B cell (primary cell): ENCODE data around the gene PLD1. TPM values are rescaled to one million over a fixed set of nuclear protein-coding genes. Genes with fewer than 3 reads are reported as not detected.

ENCODE experiments used
- ATAC-seq: fragments of 200-7000 bp; cut with Tn5 transposase; one replicate; pipeline ENCODE4 v1.10.0; 2021; ENCODE audit warnings: low read depth, mild to moderate bottlenecking, moderate number of reproducible peaks, moderate library complexity
- CTCF ChIA-PET: fragments of 350-600 bp; sonication (Branson Sonifier 250); formaldehyde crosslinking; loops from one replicate; lab custom pipeline; 2021; ENCODE audit warnings: antibody characterized with exemption, inconsistent platforms; lab: Charles Lee
- POLR2A ChIA-PET: fragments of 350-600 bp; sonication (Branson Sonifier 250); formaldehyde crosslinking; loops from one replicate; lab custom pipeline; 2021; ENCODE audit warnings: antibody characterized with exemption; lab: Charles Lee
- DNase-seq: peaks from one replicate; pipeline ENCODE4 v3.0.0; 2013
- H2AFZ ChIP-seq: 2 replicates; pipeline ENCODE4 v1.6.1; 2012; ENCODE audit warnings: mild to moderate bottlenecking, low read depth, low read length; ENCODE audit not compliant: insufficient read depth, poor library complexity, severe bottlenecking
- H3K27ac ChIP-seq, 2 donors: 1 replicate in 1 of 2; 2 replicates in 1 of 2; pipeline ENCODE4 v1.5.1; 2012 to 2013; ENCODE audit warnings: low read length in 2 of 2, mild to moderate bottlenecking in 2 of 2, moderate library complexity in 1 of 2
- H3K27me3 ChIP-seq, 4 experiments: fragments of 200-600 bp in 1 of 4; sonication (generic) in 1 of 4; replicated peaks in 1 of 4; 1 replicate in 2 of 4; 2 replicates in 2 of 4; pipeline versions ENCODE4 v1.6.1 to v1.7.0; 2013 to 2016; ENCODE audit warnings: low read length in 3 of 4, mild to moderate bottlenecking in 2 of 4, mixed read lengths in 1 of 4, moderate library complexity in 1 of 4; ENCODE audit not compliant: insufficient read depth in 4 of 4, control insufficient read depth in 3 of 4; ENCODE audit errors: control extremely low read depth in 1 of 4
- H3K36me3 ChIP-seq, 2 experiments: replicated peaks in 1 of 2; 1 replicate in 1 of 2; 2 replicates in 1 of 2; pipeline versions ENCODE4 v1.6.1 to v1.7.1; 2013; ENCODE audit warnings: low read length in 1 of 2; ENCODE audit not compliant: insufficient read depth in 2 of 2, control insufficient read depth in 1 of 2; ENCODE audit errors: control extremely low read depth in 1 of 2, extremely low read depth in 1 of 2
- H3K4me1 ChIP-seq, 2 donors: fragments of 200-600 bp in 1 of 2; sonication (generic) in 1 of 2; 1 replicate in 1 of 2; 2 replicates in 1 of 2; pipeline versions ENCODE4 v1.5.1 to v1.6.1; 2013 to 2017; ENCODE audit warnings: low read length in 2 of 2; ENCODE audit not compliant: control insufficient read depth in 2 of 2, insufficient read depth in 2 of 2
- H3K4me2 ChIP-seq: replicated peaks from 2 replicates; pipeline ENCODE3; 2012; ENCODE audit warnings: mild to moderate bottlenecking, low read depth, low read length; ENCODE audit not compliant: poor library complexity, severe bottlenecking
- H3K4me3 ChIP-seq, 5 experiments: fragments of 200-600 bp in 1 of 5; sonication (generic) in 1 of 5; 1 replicate in 3 of 5; 2 replicates in 2 of 5; pipeline versions ENCODE4 v1.5.1 to v1.7.0; 2011 to 2016; ENCODE audit warnings: low read length in 4 of 5, mild to moderate bottlenecking in 4 of 5, low read depth in 2 of 5, control low read depth in 1 of 5, moderate library complexity in 1 of 5; ENCODE audit not compliant: insufficient read depth in 1 of 5; ENCODE audit errors: control extremely low read depth in 1 of 5, extremely low read depth in 1 of 5
- H3K79me2 ChIP-seq: fragments of 200-600 bp; sonication (generic); one replicate; pipeline ENCODE4 v1.6.0; 2016; ENCODE audit warnings: low read length; ENCODE audit not compliant: control insufficient read depth, insufficient read depth
- H3K9ac ChIP-seq: fragments of 200-600 bp; sonication (generic); 2 replicates; pipeline ENCODE4 v1.6.1; 2017; ENCODE audit warnings: mild to moderate bottlenecking, low read length, moderate library complexity
- H3K9me3 ChIP-seq, 3 donors: one replicate each; pipeline versions ENCODE4 v1.6.1 to v1.7.1; 2013; ENCODE audit warnings: low read length in 2 of 3; ENCODE audit not compliant: control insufficient read depth in 2 of 3, insufficient read depth in 1 of 3; ENCODE audit errors: control extremely low read depth in 1 of 3
- H4K20me1 ChIP-seq: 2 replicates; pipeline ENCODE4 v1.6.0; 2012; ENCODE audit warnings: mild to moderate bottlenecking, low read length; ENCODE audit not compliant: insufficient read depth, control insufficient read depth, poor library complexity, severe bottlenecking
- H3K27ac Mint-ChIP-seq: one replicate; pipeline ENCODE4 v1.8.0; 2021; ENCODE audit warnings: mixed read lengths
- H3K27me3 Mint-ChIP-seq: one replicate; pipeline ENCODE4 v1.8.0; 2021; ENCODE audit warnings: mixed read lengths
- H3K4me1 Mint-ChIP-seq: one replicate; pipeline ENCODE4 v1.8.0; 2021; ENCODE audit warnings: mixed read lengths
- H3K4me3 Mint-ChIP-seq: one replicate; pipeline ENCODE4 v1.8.0; 2021; ENCODE audit warnings: mixed read lengths
- H3K9me3 Mint-ChIP-seq: one replicate; pipeline ENCODE4 v1.8.0; 2022; ENCODE audit warnings: mixed read lengths; ENCODE audit not compliant: insufficient read depth
- CTCF ChIP-seq: fragments of 200-600 bp; IDR thresholded peaks from one replicate; pipeline ENCODE4 v1.8.0; 2022; ENCODE audit warnings: antibody characterized with exemption, mild to moderate bottlenecking
- EZH2 ChIP-seq: IDR thresholded peaks from 2 replicates; pipeline ENCODE4 v1.6.1; 2012; ENCODE audit warnings: borderline replicate concordance, low read depth, mild to moderate bottlenecking, moderate library complexity, low read length; ENCODE audit not compliant: insufficient read depth, poor library complexity, severe bottlenecking
- WGBS: methylation state at CpG from one replicate; pipeline ENCODE4 v1.1.5; 2013; ENCODE audit warnings: missing lambda C conversion rate; ENCODE audit not compliant: insufficient coverage; 5-methylcytosine and 5-hydroxymethylcytosine counted together
- intact Hi-C: fragments of 100-400 bp; cut with micrococcal nuclease; formaldehyde crosslinking; loops from one replicate; pipeline ENCODE4 v1.10.0; 2022
- polyA plus RNA-seq: library from polyadenylated mRNA; depleted of rRNA; stranded (reverse); fragments of >200 nt; gene quantifications from 2 replicates; pipeline ENCODE4 v1.2.3, GENCODE V29; 2012
- total RNA-seq, 2 donors: library from RNA; stranded (reverse); fragments of 120-200 nt in 1 of 2; gene quantifications; 1 replicate in 1 of 2; 2 replicates in 1 of 2; pipeline versions ENCODE4 v1.2.3 to v1.2.4, GENCODE V29; 2013 to 2022

PLD1 gene
- total and polyA plus RNA-seq, 2 donors (not counting 1 experiment from before 2014, with no cell fraction given) = 0.24 to 0.52 TPM

- WGBS = 89% methylated on average over 1 of the region's 3 CpGs
- Mint-ChIP-seq H3K9me3 (no peaks in the 10 kb centered on the region), H3K4me1 (no peaks in the 10 kb centered on the region), H3K4me3 (no peak overlapping the region), H3K27me3 (peaks cover 6% of the 10 kb centered on the region), H3K27ac (no peak overlapping the region)
- Histone ChIP-seq H3K4me2 (no peak overlapping the region), H2AFZ (no peak overlapping the region), H3K36me3 (no peaks in the 10 kb centered on the region), H3K27me3 (no peaks in the 10 kb centered on the region), H3K9ac (no peak overlapping the region), H4K20me1 (no peaks in the 10 kb centered on the region), H3K79me2 (no peaks in the 10 kb centered on the region), H3K27ac (no peak overlapping the region), H3K4me1 (no peaks in the 10 kb centered on the region), H3K9me3 (no peaks in the 10 kb centered on the region), H3K4me3 (no peak overlapping the region)
- ATAC-seq (no peak), DNase-seq (no peak)
- CTCF ChIA-PET = no interaction called here
- POLR2A ChIA-PET = no interaction called here
- no peak for TF ChIP-seq EZH2
- TF ChIP-seq CTCF = no peak
- intact Hi-C loops = no loop called here
These were observed 17.1 kb upstream of the PLD1 start for GRCh38 chr3:171827385-171827784.

DNA sequence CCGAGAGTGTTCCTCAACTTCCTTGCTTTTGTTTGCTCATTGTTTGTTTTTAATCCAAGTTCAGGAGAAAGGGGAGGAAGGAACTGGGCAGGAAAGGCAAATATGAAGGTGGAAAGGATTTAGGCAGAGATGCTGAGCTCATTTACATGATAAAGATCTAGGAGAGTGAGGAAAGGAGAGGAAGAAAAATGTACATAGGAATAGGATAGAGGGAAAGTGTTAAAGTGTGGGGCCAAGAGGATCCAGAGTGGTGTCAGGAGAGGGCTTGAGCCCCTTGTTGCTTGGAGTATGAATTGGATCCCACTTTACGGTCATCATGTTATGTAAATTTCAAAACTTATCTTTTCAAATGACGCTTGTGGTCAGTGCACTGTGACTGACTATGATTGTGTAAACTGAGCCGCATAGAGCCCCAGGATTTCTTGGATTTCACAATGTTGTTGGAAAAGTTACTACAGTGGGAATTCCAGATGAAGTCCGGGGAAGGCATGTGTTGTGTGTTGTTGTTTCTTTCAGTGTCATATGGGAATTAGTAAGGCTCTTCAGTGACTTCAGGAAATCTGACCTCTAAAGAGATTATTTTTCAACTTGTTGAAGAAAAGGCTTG is 15.0 kb upstream of the PLD1 start:
- peaks cover 3% of the 10 kb centered on the region for H3K27me3 Mint-ChIP-seq
- H3K27ac Mint-ChIP-seq = no peak overlapping the region
- DNase-seq = no peak
- Histone ChIP-seq H3K4me1 (no peaks in the 10 kb centered on the region), H3K27me3 (no peaks in the 10 kb centered on the region), H3K4me3 (no peak overlapping the region), H3K79me2 (no peaks in the 10 kb centered on the region), H3K9me3 (no peaks in the 10 kb centered on the region), H3K36me3 (no peaks in the 10 kb centered on the region), H3K27ac (no peak overlapping the region), H3K4me2 (no peak overlapping the region), H3K9ac (no peak overlapping the region), H2AFZ (no peak overlapping the region), H4K20me1 (no peaks in the 10 kb centered on the region)
- no peaks in the 10 kb centered on the region for H3K9me3 Mint-ChIP-seq
- ChIA-PET POLR2A (no interaction called here), CTCF (no interaction called here)
- ATAC-seq = no peak
- H3K4me1 Mint-ChIP-seq = no peaks in the 10 kb centered on the region
- no peak overlapping the region for H3K4me3 Mint-ChIP-seq
- 94% methylated on average over 5 of the region's 5 CpGs for WGBS
- TF ChIP-seq EZH2 (no peak), CTCF (no peak)
- intact Hi-C loops = no loop called here
